H1 (cell line): ENCODE results near the gene ZFYVE21. TPM values are rescaled to one million over a fixed set of nuclear protein-coding genes. Genes with fewer than 3 reads are reported as not detected.
"Not testable (repeated sequence)": the region's sequence is repeated elsewhere in the genome, so short reads cannot be mapped to it uniquely, and the experiment has no call there.

Source experiments
- CTCF ChIA-PET: fragments of 300-600 bp; sonication (Branson Sonifier 250); formaldehyde crosslinking; loops from one replicate; lab custom pipeline; 2021; ENCODE audit not compliant: partially characterized antibody; lab: Charles Lee
- POLR2A ChIA-PET: fragments of 300-600 bp; sonication (Branson Sonifier 250); formaldehyde crosslinking; loops from one replicate; lab custom pipeline; 2021; ENCODE audit warnings: inconsistent platforms; ENCODE audit not compliant: partially characterized antibody; lab: Charles Lee
- DNase-seq, 2 experiments: peaks; one replicate each; pipeline versions ENCODE4 v3.0.0 to v3.0.0-alpha.2; 2010 to 2022; ENCODE audit warnings: low spot score in 2 of 2, low read depth in 1 of 2, mixed read lengths in 1 of 2
- FAIRE-seq: peaks from 2 replicates; lab custom pipeline; 2011; peaks lifted over from hg19 to GRCh38; lab: Jason Lieb, UNC
- H2AFZ ChIP-seq: 2 replicates; pipeline ENCODE4 v1.8.1; 2012; ENCODE audit warnings: low read length, inconsistent platforms
- H2AK5ac ChIP-seq: 2 replicates; pipeline ENCODE4 v1.6.1; 2013; ENCODE audit warnings: low read depth, low read length
- H2BK120ac ChIP-seq: replicated peaks from 2 replicates; pipeline ENCODE3; 2013; ENCODE audit warnings: low read depth, low read length, inconsistent platforms
- H2BK12ac ChIP-seq: 2 replicates; pipeline ENCODE4 v1.6.1; 2013; ENCODE audit warnings: low read depth, low read length
- H2BK15ac ChIP-seq: 2 replicates; pipeline ENCODE4 v1.6.1; 2013; ENCODE audit warnings: low read length
- H2BK20ac ChIP-seq: 2 replicates; pipeline ENCODE4 v1.6.1; 2013; ENCODE audit warnings: low read length
- H2BK5ac ChIP-seq: 2 replicates; pipeline ENCODE4 v1.6.1; 2013; ENCODE audit warnings: low read depth, low read length
- H3K14ac ChIP-seq: 2 replicates; pipeline ENCODE4 v1.6.1; 2013; ENCODE audit warnings: inconsistent platforms; ENCODE audit not compliant: insufficient read length
- H3K18ac ChIP-seq: 2 replicates; pipeline ENCODE4 v1.6.1; 2013; ENCODE audit warnings: low read length; ENCODE audit errors: extremely low read depth
- H3K23ac ChIP-seq: 2 replicates; pipeline ENCODE4 v1.6.1; 2013; ENCODE audit warnings: inconsistent platforms; ENCODE audit not compliant: insufficient read length
- H3K23me2 ChIP-seq: 2 replicates; pipeline ENCODE4 v1.6.1; 2013; ENCODE audit warnings: low read depth, low read length
- H3K27ac ChIP-seq: 2 replicates; pipeline ENCODE4 v1.6.1; 2011; ENCODE audit warnings: low read depth, low read length, inconsistent platforms
- H3K27me3 ChIP-seq, 4 experiments: replicated peaks in 1 of 4; 1 replicate in 1 of 4; 2 replicates in 3 of 4; pipeline versions ENCODE4 v1.6.1 to v1.8.1; 2011 to 2013; ENCODE audit warnings: low read length in 3 of 4, mild to moderate bottlenecking in 3 of 4, inconsistent platforms in 2 of 4, mixed read lengths in 2 of 4, moderate library complexity in 1 of 4; ENCODE audit not compliant: control insufficient read depth in 3 of 4, insufficient read depth in 3 of 4; ENCODE audit errors: extremely low read depth in 1 of 4
- H3K36me3 ChIP-seq, 4 experiments: 2 replicates each; pipeline versions ENCODE4 v1.6.1 to v1.8.1; 2011 to 2013; ENCODE audit warnings: mild to moderate bottlenecking in 4 of 4, low read length in 3 of 4, moderate library complexity in 2 of 4, control low read depth in 1 of 4, inconsistent platforms in 1 of 4; ENCODE audit not compliant: insufficient read depth in 4 of 4, control insufficient read depth in 2 of 4
- H3K4ac ChIP-seq: replicated peaks from 2 replicates; pipeline ENCODE3; 2013; ENCODE audit warnings: low read length, low read depth, mixed read lengths, inconsistent platforms; ENCODE audit not compliant: insufficient read length
- H3K4me1 ChIP-seq, 4 experiments: replicated peaks in 1 of 4; 1 replicate in 1 of 4; 2 replicates in 3 of 4; pipeline versions ENCODE4 v1.6.1 to v1.8.1; 2011 to 2013; ENCODE audit warnings: low read length in 3 of 4, inconsistent platforms in 2 of 4, mixed read lengths in 1 of 4; ENCODE audit not compliant: insufficient read depth in 4 of 4, control insufficient read depth in 3 of 4
- H3K4me2 ChIP-seq, 2 experiments: 2 replicates each; pipeline versions ENCODE4 v1.6.1 to v1.8.1; 2011 to 2013; ENCODE audit warnings: low read depth in 2 of 2, low read length in 2 of 2, control low read depth in 1 of 2, inconsistent platforms in 1 of 2, mild to moderate bottlenecking in 1 of 2; ENCODE audit not compliant: insufficient read depth in 1 of 2
- H3K4me3 ChIP-seq, 4 experiments: fragments of 200-600, 300-600 bp in 1 of 4; sonication (generic), shearing (Covaris generic), sonication (Bioruptor Twin) in 1 of 4; 2 replicates each; pipeline versions ENCODE4 v1.5.1 to v1.8.1; 2011 to 2016; ENCODE audit warnings: low read length in 4 of 4, low read depth in 3 of 4, control low read depth in 2 of 4, inconsistent platforms in 2 of 4, mild to moderate bottlenecking in 2 of 4, mixed read lengths in 1 of 4, moderate library complexity in 1 of 4; ENCODE audit not compliant: insufficient read depth in 2 of 4; ENCODE audit errors: extremely low read depth in 1 of 4
- H3K56ac ChIP-seq: replicated peaks from 2 replicates; pipeline ENCODE3; 2013; ENCODE audit warnings: low read depth, mild to moderate bottlenecking, mixed read lengths, low read length, inconsistent platforms; ENCODE audit not compliant: insufficient read length
- H3K79me1 ChIP-seq: 2 replicates; pipeline ENCODE4 v1.6.1; 2013; ENCODE audit warnings: low read depth, low read length, control low read depth
- H3K79me2 ChIP-seq, 2 experiments: 2 replicates each; pipeline versions ENCODE4 v1.6.1 to v1.8.1; 2012 to 2013; ENCODE audit warnings: low read length in 2 of 2, mild to moderate bottlenecking in 2 of 2, inconsistent platforms in 1 of 2; ENCODE audit not compliant: insufficient read depth in 2 of 2, control insufficient read depth in 1 of 2
- H3K9ac ChIP-seq, 4 experiments: replicated peaks in 1 of 4; 1 replicate in 1 of 4; 2 replicates in 3 of 4; pipeline versions ENCODE4 v1.6.1 to v1.8.1; 2011 to 2013; ENCODE audit warnings: low read depth in 3 of 4, low read length in 3 of 4, control low read depth in 2 of 4, mild to moderate bottlenecking in 2 of 4, moderate library complexity in 2 of 4, inconsistent platforms in 1 of 4; ENCODE audit errors: extremely low read depth in 1 of 4
- H3K9me3 ChIP-seq, 2 experiments: 2 replicates each; pipeline versions ENCODE4 v1.6.1 to v1.8.1; 2012 to 2013; ENCODE audit warnings: mild to moderate bottlenecking in 2 of 2, moderate library complexity in 2 of 2, control low read depth in 1 of 2, inconsistent platforms in 1 of 2, low read depth in 1 of 2, low read length in 1 of 2, mixed read lengths in 1 of 2; ENCODE audit not compliant: insufficient read depth in 2 of 2
- H4K20me1 ChIP-seq, 2 experiments: replicated peaks in 1 of 2; 2 replicates each; pipeline versions ENCODE3 to v1.8.1; 2011 to 2013; ENCODE audit warnings: inconsistent platforms in 2 of 2, low read length in 2 of 2, mild to moderate bottlenecking in 1 of 2; ENCODE audit not compliant: insufficient read depth in 2 of 2, control insufficient read depth in 1 of 2
- H4K5ac ChIP-seq: 2 replicates; pipeline ENCODE4 v1.6.1; 2013; ENCODE audit warnings: low read length, low read depth, mixed read lengths, inconsistent platforms; ENCODE audit not compliant: insufficient read length
- H4K8ac ChIP-seq: 2 replicates; pipeline ENCODE4 v1.8.0; 2013; ENCODE audit warnings: mild to moderate bottlenecking, moderate library complexity, low read length, inconsistent platforms; ENCODE audit not compliant: insufficient read depth; ENCODE audit errors: extremely low read depth
- H4K91ac ChIP-seq: replicated peaks from 2 replicates; pipeline ENCODE3; 2013; ENCODE audit warnings: low read length, mixed read lengths, inconsistent platforms; ENCODE audit not compliant: insufficient read length
- WGBS, 2 experiments: shearing (Covaris generic) in 1 of 2; methylation state at CpG; one replicate each; pipeline versions ENCODE4 v1.1.6 to v1.1.7; 2013 to 2015; ENCODE audit warnings: low lambda C conversion rate in 2 of 2, mixed read lengths in 2 of 2, inconsistent platforms in 1 of 2, low coverage in 1 of 2, missing lambda C conversion rate in 1 of 2; ENCODE audit not compliant: insufficient replicate concordance in 2 of 2, insufficient coverage in 1 of 2, insufficient read length in 1 of 2; ENCODE audit errors: extremely low coverage in 1 of 2, missing lambda C conversion rate in 1 of 2; 5-methylcytosine and 5-hydroxymethylcytosine counted together
- polyA plus RNA-seq, 7 experiments: library from polyadenylated mRNA; depleted of rRNA in 3 of 7; stranded (reverse) in 5 of 7; unstranded in 2 of 7; fragments of >200 nt in 5 of 7; fragments of 200-250 nt in 2 of 7; gene quantifications; 1 replicate in 5 of 7; 2 replicates in 1 of 7; 4 replicates in 1 of 7; pipeline versions ENCODE4 v1.2.1 to v1.2.3, GENCODE V29; 2011 to 2013; ENCODE audit warnings: missing spikeins in 2 of 7, mixed read lengths in 2 of 7
- total RNA-seq: library from RNA; stranded (reverse); fragmentation: NEBNext Ultra II Directional; extraction: Animal tissue kit (Norgen Biotek cat#: 25700); gene quantifications from 2 replicates; pipeline ENCODE4 v1.2.1, GENCODE V29; 2021

The ZFYVE21 gene
- total and polyA plus RNA-seq, 2 of the 8 experiments (the other 6 are each of a cell fraction or from before 2014, with no cell fraction given): 53.4 to 127 TPM

DNA sequence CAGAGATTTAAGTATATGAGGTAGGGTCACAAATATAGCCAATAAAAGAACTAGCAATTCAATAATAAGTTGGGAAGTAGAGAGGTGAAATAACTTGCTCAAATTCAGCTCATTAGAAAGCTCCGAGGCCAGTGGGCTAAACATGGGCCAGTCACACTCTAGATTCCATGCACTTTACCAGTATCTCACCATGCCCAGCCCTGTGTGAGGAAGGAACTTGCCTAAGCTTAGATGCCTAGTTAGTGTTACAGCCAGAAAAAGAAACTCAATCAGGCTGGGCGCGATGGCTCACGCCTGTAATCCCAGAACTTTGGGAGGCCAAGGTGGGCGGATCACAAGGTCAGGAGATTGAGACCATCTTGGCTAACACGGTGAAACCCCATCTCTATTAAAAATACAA, 60.7 kb downstream of the ZFYVE21 start:
- not testable (repeated sequence) for FAIRE-seq, H3K79me2 ChIP-seq, H2BK120ac ChIP-seq

More for the DNA sequence above, 60.7 kb downstream of the ZFYVE21 start:
- H4K8ac ChIP-seq, POLR2A ChIA-PET, H3K18ac ChIP-seq, H3K14ac ChIP-seq, H2BK12ac ChIP-seq, H4K91ac ChIP-seq, H3K4me3 ChIP-seq, H4K5ac ChIP-seq, H3K4ac ChIP-seq, H3K9me3 ChIP-seq, H3K4me2 ChIP-seq, H3K23me2 ChIP-seq, H2AK5ac ChIP-seq, H3K9ac ChIP-seq, H3K79me1 ChIP-seq, H4K20me1 ChIP-seq, H2AFZ ChIP-seq, H3K27me3 ChIP-seq, H2BK5ac ChIP-seq, H3K4me1 ChIP-seq, H3K56ac ChIP-seq, DNase-seq, H3K23ac ChIP-seq, H2BK20ac ChIP-seq, H3K27ac ChIP-seq, H3K36me3 ChIP-seq, H2BK15ac ChIP-seq: not testable (repeated sequence)
- 90% methylated on average over 6 of the region's 6 CpGs; no CpG with 5 or more reads in 1 of the 2 experiments for WGBS, 2 experiments
- CTCF ChIA-PET: interaction anchor here (0.9 to 1.8 kb wide), 2 partner anchors 11 to 134 kb away, joined by 3 to 5 read pairs; no protein-coding TSS in a partner anchor
